GM12875 (cell line): ENCODE measurements around the gene PDAP1.
"Not testable (repeated sequence)": the region's sequence is repeated elsewhere in the genome, so short reads cannot be mapped to it uniquely, and the experiment has no call there.

Experiments
- H3K4me3 ChIP-seq: one replicate; pipeline ENCODE4 v1.5.1; 2011; ENCODE audit warnings: low read depth, low read length, control low read depth
- CTCF ChIP-seq: IDR thresholded peaks from 2 replicates; pipeline ENCODE4 v1.5.1; 2011; ENCODE audit warnings: low read depth, mild to moderate bottlenecking, control low read depth, inconsistent platforms, low read length, moderate library complexity, borderline replicate concordance; ENCODE audit not compliant: insufficient read depth

Gene PDAP1

GRCh38 chr7:99390941-99391602 is 17.3 kb downstream of the PDAP1 start:
- TF ChIP-seq CTCF: no peak

GRCh38 chr7:99389772-99390171 is 18.6 kb downstream of the PDAP1 start:
- H3K4me3 ChIP-seq: no peak overlapping the region

More at GRCh38 chr7:99390941-99391602, 17.3 kb downstream of the PDAP1 start:
- H3K4me3 ChIP-seq: no peak overlapping the region

GRCh38 chr7:99387912-99388311 is 20.5 kb downstream of the PDAP1 start:
- no peak for TF ChIP-seq CTCF
- H3K4me3 ChIP-seq: no peak overlapping the region

More at GRCh38 chr7:99389772-99390171, 18.6 kb downstream of the PDAP1 start:
- no peak for TF ChIP-seq CTCF

GRCh38 chr7:99387239-99387635 is 21.2 kb downstream of the PDAP1 start:
- H3K4me3 ChIP-seq: not testable (repeated sequence)

GRCh38 chr7:99386584-99387238 is 21.7 kb downstream of the PDAP1 start:
- TF ChIP-seq CTCF: 0 out of 2 replicates have a peak, but pooled peaks have one; percentile 17
- no peak overlapping the region for H3K4me3 ChIP-seq

GRCh38 chr7:99385564-99385963 is 22.8 kb downstream of the PDAP1 start:
- no peak for TF ChIP-seq CTCF
- H3K4me3 ChIP-seq: no peak overlapping the region

GRCh38 chr7:99384523-99384922 is 23.9 kb downstream of the PDAP1 start:
- no peak overlapping the region for H3K4me3 ChIP-seq
- no peak for TF ChIP-seq CTCF
